Mucosa of descending colon (tissue), 3 donors: ENCODE data around the gene BCL10. TPM values are rescaled to one million over a fixed set of nuclear protein-coding genes. Genes with fewer than 3 reads are reported as not detected.

Experiments
- ATAC-seq: fragments of 200-7000 bp; cut with Tn5 transposase; one replicate; pipeline ENCODE4 v1.9.1; 2020; ENCODE audit warnings: mild to moderate bottlenecking, moderate library complexity
- DNase-seq, 3 donors: peaks; one replicate each; pipeline ENCODE4 v3.0.0-alpha.2; 2020
- H3K36me3 ChIP-seq: fragments of 200-600 bp; one replicate; pipeline ENCODE4 v1.8.0; 2021; ENCODE audit warnings: low read depth, mild to moderate bottlenecking
- H3K4me1 ChIP-seq: fragments of 200-600 bp; one replicate; pipeline ENCODE4 v1.8.0; 2021; ENCODE audit warnings: low read depth, mild to moderate bottlenecking
- H3K4me3 ChIP-seq: fragments of 200-600 bp; one replicate; pipeline ENCODE4 v1.8.0; 2021; ENCODE audit warnings: mild to moderate bottlenecking
- H3K9me3 ChIP-seq: fragments of 200-600 bp; one replicate; pipeline ENCODE4 v1.8.0; 2021; ENCODE audit warnings: mild to moderate bottlenecking
- CTCF ChIP-seq: fragments of 200-600 bp; IDR thresholded peaks from one replicate; pipeline ENCODE4 v1.8.0; 2022; ENCODE audit warnings: antibody characterized with exemption, mild to moderate bottlenecking
- intact Hi-C, 2 donors: fragments of 100-400 bp; cut with DNase I in 1 of 2; cut with micrococcal nuclease in 1 of 2; formaldehyde crosslinking; loops; one replicate each; pipeline versions ENCODE4 v1.11.0 to v1.11.1; 2022; cut with DNase I, micrococcal nuclease
- total RNA-seq, 3 donors: library from RNA; stranded (reverse); fragmentation: NEBNext Ultra II Directional in 2 of 3; extraction: Animal tissue kit (Norgen Biotek cat#: 25700) in 2 of 3; gene quantifications; one replicate each; pipeline versions ENCODE4 v1.2.1 to v1.2.4, GENCODE V29; 2021 to 2023
- donor health status: DM: no; HTN: no; CAD: no; lungs with moderate emphysema.
- donor health status: DM: no; HTN: no; CAD: no.
- donor health status: DM: no; HTN: yes; CAD: no.

BCL10 gene
- total RNA-seq, 3 donors from 2014 or later, result 63.5 to 128 (median 121) TPM

GRCh38 chr1:85276978-85277639, 677 bp upstream of the BCL10 start:
- peak overlapping the region; percentile 90 for H3K4me3 ChIP-seq
- peaks cover 52% of the 10 kb centered on the region for H3K4me1 ChIP-seq
- H3K9me3 ChIP-seq, result no peaks in the 10 kb centered on the region
- intact Hi-C loops, result no loop called here
- ATAC-seq, result no peak
- peak in 2 of 3 donors; percentile 32 to 41 for DNase-seq
- TF ChIP-seq CTCF, result no peak
- H3K36me3 ChIP-seq, result no peaks in the 10 kb centered on the region

GRCh38 chr1:85275701-85276214, 674 bp downstream of the BCL10 start:
- H3K36me3 ChIP-seq, result no peaks in the 10 kb centered on the region
- peaks cover 60% of the 10 kb centered on the region for H3K4me1 ChIP-seq
- H3K4me3 ChIP-seq, result peak overlapping the region; percentile 90
- no peak for ATAC-seq
- no peak for TF ChIP-seq CTCF
- intact Hi-C loops, result no loop called here
- no peak for DNase-seq
- no peaks in the 10 kb centered on the region for H3K9me3 ChIP-seq

GRCh38 chr1:85274969-85275453, 1.4 kb downstream of the BCL10 start:
- Histone ChIP-seq H3K9me3 (no peaks in the 10 kb centered on the region), H3K4me3 (peak overlapping the region; percentile 90), H3K36me3 (no peaks in the 10 kb centered on the region), H3K4me1 (peaks cover 65% of the 10 kb centered on the region)
- peak in 1 of 3 donors; percentile 43 for DNase-seq
- ATAC-seq, result peak; percentile 64
- TF ChIP-seq CTCF, result no peak
- intact Hi-C loops, result no loop called here

- peaks cover 8% of the 10 kb centered on the region for H3K36me3 ChIP-seq
- intact Hi-C loops, result no loop called here
- peaks cover 59% of the 10 kb centered on the region for H3K4me1 ChIP-seq
- no peak for DNase-seq
- TF ChIP-seq CTCF, result no peak
- no peaks in the 10 kb centered on the region for H3K9me3 ChIP-seq
- ATAC-seq, result no peak
- H3K4me3 ChIP-seq, result no peak overlapping the region
Measured at GRCh38 chr1:85273397-85273796, 3.0 kb downstream of the BCL10 start.

- Histone ChIP-seq H3K9me3 (no peaks in the 10 kb centered on the region), H3K36me3 (peaks cover 14% of the 10 kb centered on the region), H3K4me3 (no peak overlapping the region), H3K4me1 (peaks cover 41% of the 10 kb centered on the region)
- no peak for TF ChIP-seq CTCF
- intact Hi-C loops, result no loop called here
- ATAC-seq (peak; percentile 73), DNase-seq (no peak)
Measured at GRCh38 chr1:85268801-85269585, 7.4 kb downstream of the BCL10 start.
